HG02678 (cell line): Measurements from ENCODE around the gene BBS9.
"Not testable (repeated sequence)": the region's sequence is repeated elsewhere in the genome, so short reads cannot be mapped to it uniquely, and the experiment has no call there.

Experiments used
- ATAC-seq: cut with Tn5 transposase; IDR thresholded peaks from one replicate; pipeline ENCODE4 v1.9.1; 2021; ENCODE audit warnings: mild to moderate bottlenecking, moderate library complexity; ENCODE audit not compliant: unreplicated experiment

BBS9 gene

DNA sequence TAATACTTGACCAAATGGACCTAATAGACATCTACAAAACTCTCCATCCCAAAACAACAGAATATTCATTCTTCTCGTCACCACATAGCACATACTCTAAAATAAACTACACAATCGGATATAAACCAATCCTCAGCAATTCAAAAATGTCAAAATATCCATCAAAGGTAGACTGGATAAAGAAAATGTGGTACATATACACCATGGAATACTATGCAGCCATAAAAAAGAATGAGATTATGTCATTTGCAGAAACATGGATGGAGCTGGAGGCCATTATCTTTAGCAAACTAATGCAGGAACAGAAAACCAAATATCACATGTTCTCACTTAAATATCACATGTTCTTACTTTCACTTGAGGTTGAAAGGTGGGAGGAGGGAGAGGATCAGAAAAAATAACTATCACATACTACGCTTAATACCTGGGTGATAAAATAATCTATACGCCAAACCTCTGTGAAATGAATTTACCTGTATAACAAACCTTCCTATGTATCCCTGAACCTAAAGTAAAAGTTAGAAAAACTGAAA, 142.5 kb downstream of the BBS9 start:
- ATAC-seq: not testable (repeated sequence)

DNA sequence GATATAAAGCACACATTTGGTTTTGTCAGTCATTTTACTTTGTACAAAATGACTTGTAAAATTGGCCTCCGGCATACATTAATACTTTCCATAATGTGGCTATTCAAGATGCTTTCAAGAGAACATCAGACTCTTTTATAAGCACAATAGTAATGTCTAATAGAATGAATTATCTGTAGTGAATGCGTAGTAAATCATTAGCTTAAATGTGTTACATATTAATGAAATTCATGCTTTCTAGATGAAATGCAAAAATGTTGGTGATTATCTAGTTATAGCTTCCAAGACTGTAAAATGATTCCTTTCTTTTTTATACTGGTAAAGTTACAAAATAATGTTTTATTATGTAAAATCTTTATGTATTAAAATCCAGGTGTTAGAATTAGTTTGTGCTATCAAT, 144.0 kb downstream of the BBS9 start:
- no peak for ATAC-seq

DNA sequence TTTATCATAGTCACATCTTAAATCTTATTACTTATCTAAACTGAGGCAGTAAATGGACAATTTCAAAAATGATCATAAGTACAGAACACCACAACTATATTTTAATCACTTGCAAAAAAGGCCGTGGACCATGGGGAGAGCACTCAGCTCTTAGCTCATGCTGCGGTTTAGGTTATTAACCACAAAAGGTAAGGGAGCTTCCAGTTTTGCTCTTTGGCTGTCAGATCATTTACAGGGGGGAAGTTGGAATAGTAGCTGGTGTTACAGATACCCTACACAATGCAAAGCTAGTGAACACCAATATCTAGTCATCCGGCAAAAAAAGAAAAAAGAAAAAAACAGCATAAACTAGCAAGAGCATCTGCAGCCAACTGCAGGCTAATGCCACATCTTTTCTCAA, 147.0 kb downstream of the BBS9 start:
- ATAC-seq: no peak

DNA sequence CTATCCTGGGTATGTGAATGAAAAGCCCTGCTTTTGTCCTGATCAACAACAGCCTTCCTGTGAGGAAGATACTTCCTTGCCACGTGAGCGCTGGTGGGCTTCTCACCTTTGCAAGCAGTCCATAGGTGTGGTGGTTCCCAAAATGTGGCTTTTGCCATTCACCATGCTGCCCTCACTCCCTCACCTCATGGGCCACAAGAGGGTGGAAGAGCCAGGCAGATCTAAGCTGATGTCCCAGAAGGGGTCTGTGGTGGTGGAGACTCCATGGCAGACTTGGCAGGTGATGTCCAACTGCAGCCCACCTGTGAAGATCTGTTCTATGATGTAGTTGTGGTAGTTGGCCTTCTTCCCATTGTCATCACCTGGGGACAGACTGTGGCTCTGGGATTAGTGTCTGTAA, 147.4 kb downstream of the BBS9 start:
- no peak for ATAC-seq

DNA sequence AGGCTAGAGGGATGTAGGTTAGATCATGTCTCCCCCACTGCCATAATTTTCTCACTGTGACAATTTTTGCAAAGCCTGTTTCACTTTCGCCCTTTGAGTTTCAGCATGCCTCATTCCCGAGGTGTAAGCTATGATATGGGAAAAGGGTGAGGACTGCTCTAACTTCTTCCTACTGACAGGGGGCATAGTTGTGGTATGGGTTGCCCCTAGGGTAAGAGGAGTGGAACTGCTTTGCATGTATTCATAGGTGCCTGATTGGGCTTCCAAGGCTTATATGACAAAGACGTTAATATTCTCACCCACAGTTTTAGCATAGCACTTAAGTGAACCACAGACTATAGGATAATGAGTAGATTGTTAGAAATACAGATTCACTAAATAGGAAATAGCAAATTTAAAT, 148.7 kb downstream of the BBS9 start:
- ATAC-seq: no peak

DNA sequence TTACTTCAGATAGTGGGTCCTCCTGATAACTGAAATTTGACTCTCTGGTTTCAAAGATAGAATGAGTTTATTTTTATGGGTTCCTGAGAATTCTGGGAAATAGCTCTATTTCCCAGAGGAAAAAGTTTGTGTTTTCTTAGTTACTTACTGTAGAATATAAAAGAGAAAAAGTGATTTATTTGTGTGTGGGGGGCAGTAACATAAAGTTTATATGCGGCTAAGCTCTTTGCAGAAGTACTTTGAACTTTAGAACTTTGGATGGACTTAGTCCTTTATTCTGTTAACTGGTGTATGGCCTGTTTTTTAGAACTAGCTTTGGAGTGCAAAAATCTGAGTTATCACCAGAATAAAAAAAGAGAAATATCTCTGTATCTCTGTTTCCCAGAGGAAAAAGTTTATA, 157.1 kb downstream of the BBS9 start:
- ATAC-seq: no peak

DNA sequence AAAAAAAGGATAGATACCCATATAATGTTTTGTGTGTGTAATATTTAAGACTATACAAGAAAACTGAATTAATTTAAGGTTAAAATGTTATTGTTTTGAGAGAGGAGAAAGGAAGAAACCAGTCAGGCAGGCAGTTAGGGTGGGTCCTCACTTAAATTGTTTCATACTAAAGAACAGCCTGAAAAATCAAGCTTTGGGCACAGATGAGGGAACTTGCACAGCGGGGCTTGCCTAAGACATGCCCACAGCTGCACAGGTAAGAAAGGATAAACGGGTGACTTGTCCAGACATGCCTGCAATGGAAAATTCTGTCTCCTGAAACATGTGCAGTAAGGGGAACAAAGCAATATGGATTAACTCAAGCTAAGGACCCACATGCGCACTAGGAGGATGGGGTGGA, 158.4 kb downstream of the BBS9 start:
- no peak for ATAC-seq

DNA sequence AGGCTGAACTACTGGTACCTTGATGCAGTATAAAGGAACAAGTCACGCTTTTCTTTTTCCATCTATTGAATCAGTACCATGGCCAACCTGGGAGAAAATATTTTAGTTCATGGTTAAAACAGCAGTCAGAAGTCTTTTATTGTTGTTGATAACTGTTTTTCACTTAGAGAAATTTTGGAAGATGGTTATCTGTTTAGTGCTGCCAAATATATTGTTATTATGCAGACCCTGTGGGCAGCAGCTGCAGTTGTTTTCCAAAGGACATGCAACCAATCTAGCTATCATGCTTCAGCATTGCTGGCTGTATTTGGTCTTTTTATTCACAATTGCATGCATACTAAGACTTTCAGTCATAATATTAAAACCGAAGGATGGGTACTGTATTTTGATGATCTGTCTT, 169.5 kb downstream of the BBS9 start:
- ATAC-seq: no peak

DNA sequence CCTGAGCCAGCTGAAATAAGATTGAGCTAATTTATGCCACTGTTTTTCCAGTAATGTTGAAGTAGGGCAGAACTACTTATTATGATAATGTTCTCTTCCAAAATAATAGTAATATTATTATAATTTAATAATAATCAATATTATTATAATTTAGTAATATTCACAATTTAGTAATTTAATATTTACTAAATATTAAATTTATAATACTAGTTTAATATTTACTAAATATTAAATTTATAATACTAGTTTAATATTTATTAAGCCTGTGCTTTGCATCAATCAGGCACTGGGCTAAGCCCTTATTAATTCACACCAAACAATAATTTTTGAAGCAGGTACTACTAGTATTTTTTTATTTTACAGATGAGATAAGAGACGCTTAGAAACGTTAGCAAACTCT, 170.1 kb downstream of the BBS9 start:
- no peak for ATAC-seq

DNA sequence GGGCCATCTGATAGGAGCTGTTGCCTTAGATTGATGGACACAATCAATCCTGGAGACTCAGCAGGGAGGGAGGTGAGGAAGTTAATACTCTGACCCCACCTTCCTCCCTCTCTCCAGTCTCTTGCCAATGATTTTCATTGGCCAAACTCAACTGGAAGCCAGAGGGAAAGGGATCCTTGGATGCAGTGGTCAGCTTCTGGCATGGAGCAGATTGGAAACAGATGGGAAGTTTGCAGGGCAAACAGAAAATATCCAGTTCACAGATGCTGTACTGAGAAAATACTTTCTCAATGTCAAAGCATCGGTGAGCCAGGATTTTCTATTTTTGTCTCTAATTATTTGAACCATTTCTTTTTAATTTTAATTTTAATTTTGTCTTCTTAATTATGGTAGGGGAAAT, 170.8 kb downstream of the BBS9 start:
- ATAC-seq: no peak

DNA sequence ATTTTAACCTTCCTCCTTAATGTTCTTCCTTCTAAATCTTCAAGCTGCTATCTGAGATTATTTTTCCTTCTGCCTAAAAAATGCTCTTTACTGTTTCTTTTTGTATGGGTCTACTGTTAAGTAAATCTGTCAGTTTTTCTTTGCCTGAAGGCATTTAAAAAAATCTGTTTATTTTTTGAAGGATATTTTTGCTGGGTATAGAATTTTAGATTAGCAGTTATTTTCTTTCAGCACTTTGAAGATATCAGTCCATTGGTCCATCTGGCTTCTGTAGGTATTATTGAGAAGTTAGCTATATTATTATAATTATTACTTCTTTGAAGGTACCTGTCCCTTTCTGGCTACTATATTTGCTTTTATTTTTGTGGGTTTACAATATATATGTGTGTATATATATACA, 171.4 kb downstream of the BBS9 start:
- no peak for ATAC-seq

DNA sequence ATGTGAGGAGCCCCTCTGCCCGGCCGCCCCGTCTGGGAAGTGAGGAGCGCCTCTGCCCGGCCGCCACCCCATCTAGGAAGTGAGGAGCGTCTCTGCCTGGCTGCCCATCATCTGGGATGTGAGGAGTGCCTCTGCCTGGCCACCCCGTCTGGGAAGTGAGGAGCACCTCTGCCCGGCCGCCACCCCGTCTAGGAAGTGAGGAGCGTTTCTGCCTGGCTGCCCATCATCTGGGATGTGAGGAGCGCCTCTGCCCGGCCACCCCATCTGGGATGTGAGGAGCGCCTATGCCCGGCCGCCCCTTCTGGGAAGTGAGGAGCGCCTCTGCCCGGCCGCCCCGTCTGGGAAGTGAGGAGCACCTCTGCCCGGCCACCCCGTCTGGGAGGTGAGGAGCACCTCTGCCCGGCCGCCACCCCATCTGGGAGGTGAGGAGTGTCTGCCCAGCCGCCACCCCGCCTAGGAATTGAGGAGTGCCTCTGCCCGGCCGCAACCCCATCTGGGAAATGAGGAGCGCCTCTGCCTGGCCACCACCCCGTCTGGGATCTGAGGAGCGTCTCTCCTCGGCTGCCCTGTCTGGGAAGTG, 174.7 kb downstream of the BBS9 start:
- ATAC-seq: not testable (repeated sequence)

DNA sequence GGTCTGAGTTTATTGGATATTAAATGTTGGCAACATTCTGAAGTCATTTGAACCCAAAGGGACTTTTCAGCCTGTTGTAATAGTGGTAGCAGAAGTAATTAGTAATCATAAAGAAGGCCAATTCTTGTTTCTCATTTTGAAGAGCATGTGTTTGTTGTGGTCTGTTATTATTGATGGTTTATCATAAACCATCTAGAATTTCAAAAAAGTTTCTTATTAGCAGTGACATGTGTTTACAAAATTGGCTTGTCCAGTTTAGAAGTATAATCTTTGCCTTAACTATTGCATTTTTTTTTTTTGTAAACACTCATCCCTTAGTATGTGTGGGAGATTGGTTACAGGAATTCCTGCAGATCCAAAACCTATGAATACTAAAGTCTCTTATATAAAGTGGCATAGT, 177.8 kb downstream of the BBS9 start:
- ATAC-seq: no peak

DNA sequence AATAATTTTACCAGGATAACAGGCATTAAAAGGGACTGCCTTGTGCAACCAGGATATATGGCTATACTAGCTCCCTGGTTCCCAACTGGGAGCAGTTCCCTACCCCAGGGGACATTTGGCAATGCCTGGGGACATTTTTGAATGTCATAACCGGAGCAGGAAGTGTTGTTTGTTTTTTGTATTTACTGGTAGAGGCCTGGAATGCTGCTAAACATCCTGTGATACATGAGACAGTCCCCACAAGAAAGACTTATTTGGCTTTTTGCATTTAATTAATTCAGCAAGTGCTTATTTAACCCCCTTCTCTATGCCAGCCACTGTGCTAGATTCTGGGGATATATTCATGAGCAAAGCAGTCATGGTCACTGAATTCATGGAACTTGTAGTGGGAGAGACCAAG, 181.2 kb downstream of the BBS9 start:
- no peak for ATAC-seq

DNA sequence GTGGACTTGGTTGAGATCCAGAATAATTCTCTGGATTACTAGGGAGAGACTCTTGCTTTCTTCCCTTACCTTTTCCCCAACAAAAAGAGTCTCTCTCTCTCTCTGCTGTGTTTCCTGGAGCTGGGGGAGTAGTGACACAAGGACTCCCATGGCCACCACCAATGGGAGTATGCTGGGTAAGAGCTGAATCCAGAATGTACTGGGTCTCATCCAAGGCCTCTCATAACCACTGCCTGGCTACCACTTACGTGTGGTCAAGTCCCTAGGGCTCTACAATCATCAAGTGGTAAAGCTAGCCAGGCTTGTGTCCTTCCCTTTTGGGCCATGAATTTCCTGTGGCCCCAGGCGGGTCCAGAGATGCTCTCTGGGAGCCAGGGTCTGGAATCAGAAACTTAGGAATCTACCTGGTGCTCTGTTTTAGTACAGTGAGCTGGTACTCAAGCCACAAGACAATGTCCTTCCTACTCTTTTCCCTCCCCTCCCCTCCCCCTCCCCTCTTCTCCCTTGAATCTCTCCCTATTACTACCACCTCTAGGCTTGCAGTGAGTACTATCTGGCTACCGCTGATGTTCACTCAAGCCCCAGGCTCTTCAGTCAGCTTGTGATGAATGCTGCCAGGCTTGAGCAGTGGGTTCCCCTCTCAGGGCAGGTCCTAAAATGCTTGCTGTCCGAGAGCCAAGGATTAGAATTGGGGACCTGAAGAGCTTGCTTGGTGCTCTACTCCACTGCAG, 196.6 kb downstream of the BBS9 start:
- ATAC-seq: no peak

DNA sequence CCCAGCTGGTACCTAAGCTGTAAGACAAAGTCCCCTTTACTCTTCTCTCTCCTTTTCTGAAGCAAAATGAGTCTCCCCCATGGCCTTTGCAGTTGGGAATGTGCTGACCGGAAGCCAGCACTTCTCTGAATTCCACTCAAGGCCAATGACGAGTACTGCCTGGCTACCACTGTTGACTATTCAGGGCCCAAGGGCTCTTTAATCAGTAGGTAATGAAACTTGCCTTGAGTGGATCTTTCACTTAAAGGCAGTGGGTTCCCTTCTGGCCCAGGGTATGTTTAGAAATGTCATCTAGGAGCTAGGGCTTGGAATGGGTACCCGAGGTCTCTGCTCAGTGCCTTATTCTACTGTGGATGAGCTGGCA, 197.1 kb downstream of the BBS9 start:
- ATAC-seq: no peak

DNA sequence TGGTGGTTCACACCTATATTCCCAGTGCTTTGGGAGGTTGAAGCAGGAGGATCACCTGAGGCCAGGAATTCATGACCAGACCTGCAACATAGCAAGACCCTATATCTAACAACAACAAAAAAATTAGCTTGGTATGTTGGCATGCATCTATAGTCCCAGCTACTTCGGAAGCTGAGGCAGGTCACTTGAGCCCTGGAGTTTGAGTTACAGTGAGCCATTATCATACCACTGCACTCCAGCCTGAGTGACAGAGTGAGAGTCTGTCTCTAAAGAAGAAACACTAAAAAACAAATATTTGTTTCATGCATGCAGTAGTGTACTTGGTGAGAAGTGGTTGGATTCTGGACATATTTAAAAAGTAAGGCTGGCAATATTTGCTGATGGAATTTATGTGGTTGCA, 198.1 kb downstream of the BBS9 start:
- ATAC-seq: no peak

DNA sequence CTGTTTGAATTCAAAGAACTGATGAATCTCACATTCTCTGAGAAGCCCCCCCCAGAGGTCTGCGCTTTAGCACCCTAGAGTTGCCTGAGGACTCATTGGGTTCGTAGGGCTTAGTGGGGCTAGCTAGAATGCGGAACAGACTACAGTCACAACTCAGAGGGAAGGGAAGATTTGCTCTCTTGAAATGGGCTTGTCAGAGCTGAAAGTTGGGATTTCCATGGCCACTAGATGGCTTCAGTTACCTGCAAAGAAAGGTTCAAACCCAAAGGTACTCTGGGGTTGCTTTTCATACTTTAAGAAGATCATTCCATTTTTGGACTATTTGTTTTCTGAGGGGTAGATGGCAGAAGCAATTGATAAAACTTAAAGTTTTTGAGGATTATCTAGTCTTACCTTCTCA, 205.0 kb downstream of the BBS9 start:
- ATAC-seq: no peak

DNA sequence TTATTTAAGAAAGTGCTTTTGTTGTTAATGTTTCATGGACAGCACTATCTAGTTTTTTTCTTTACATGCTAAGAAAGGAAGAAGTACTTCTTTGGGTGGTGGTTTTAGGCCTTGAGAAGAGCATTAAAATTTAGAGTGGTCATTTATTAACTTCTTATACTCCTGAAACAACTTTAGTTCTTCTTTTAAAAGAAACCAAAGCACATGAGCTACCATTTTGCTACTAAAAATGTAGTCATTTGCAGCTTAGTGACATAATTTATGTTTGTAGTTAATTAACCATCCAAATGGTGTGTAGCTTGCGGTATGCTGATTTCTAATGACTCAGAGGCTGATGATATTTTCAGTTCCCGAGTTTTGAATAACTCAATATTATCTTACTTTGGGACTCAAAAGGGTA, 207.5 kb downstream of the BBS9 start:
- no peak for ATAC-seq

DNA sequence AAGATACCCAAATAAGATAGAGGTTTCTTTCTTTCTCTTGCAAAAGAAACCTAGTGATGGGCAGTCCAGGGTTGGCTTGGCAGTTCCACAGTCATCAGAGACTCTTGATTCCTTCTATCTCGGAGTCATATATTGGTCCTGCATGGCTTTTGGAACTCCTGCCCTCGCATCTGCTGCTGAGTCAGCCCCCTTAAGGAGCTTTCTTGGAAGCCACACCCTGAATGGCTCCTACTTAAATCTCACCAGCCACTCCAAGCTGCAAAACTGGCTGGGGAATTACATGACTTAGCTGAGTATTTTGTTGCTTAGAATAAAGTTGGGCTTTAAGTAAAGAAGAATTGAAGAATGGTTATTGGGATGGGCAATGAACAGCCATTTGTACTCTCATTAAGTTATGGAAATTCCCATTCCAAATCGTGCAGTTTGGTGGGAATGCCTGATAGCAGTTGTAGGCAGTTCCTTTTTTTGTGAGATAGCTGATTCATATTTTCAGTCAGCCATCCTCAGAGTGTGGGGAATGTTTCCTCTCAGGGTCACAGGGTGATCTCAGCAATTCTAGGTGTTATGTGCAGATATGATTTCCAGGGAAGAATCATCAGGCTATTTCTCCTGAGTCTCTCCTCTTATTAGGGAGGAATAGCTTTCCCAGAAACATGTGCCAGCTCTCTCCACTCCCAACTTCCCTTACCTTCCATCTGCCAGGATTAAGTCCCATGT, 209.9 kb downstream of the BBS9 start:
- ATAC-seq: no peak

DNA sequence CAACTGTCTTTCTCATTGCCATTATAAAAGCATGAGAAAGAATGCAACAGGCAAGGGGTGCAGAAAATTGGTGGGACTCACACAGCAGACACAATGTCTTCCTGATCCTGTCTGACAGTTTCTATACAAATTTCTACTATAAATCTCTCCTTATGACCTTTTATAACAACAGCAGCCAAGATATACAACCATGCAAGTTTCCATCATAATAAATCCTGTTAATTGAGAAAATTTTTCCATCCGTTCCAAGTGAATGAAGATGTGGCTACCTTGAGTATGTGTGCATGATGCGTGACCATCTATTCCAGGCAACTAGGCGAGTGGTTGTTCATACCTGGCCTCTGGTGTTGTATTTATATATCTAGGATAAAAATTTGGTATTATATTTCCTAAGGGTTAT, 216.7 kb downstream of the BBS9 start:
- no peak for ATAC-seq

DNA sequence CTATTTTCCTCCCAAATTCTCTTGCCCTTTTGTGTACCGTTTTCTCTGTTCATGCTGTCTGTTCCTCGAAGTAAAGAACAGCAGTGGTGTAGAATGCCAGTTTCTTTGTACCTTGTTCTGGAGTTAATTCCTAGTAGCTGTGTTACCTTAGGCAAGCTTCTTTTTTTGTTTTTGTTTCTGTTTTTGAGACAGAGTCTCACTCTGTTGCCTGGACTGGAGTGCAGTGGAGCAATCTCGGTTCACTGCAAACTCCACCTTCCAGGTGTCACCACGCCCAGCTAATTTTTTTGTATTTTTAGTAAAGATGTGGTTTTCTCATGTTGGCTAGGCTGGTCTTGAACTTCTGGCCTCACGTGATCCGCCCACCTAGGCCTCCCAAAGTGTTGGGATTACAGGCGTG, 221.2 kb downstream of the BBS9 start:
- no peak for ATAC-seq
